Uterus (tissue), 4 donors: ENCODE data around the gene PITRM1. TPM values are rescaled to one million over a fixed set of nuclear protein-coding genes. Genes with fewer than 3 reads are reported as not detected.

Experiments
- DNase-seq, 2 donors: peaks; one replicate each; pipeline ENCODE4 v3.0.0-alpha.2; 2019 to 2020
- H3K27ac ChIP-seq, 2 donors: fragments of 200-600 bp; sonication (generic); 1 replicate in 1 of 2; 2 replicates in 1 of 2; pipeline ENCODE4 v1.5.1; 2016 to 2018
- H3K27me3 ChIP-seq, 2 donors: fragments of 200-600 bp; sonication (generic); one replicate each; pipeline ENCODE4 v1.5.1; 2018 to 2019; ENCODE audit warnings: control low read depth in 1 of 2
- H3K36me3 ChIP-seq, 2 donors: fragments of 200-600 bp; sonication (generic); one replicate each; pipeline ENCODE4 v1.5.1; 2019; ENCODE audit warnings: control low read depth in 1 of 2
- H3K4me1 ChIP-seq, 2 donors: fragments of 200-600 bp; sonication (generic); one replicate each; pipeline ENCODE4 v1.5.1; 2018 to 2019; ENCODE audit warnings: control low read depth in 1 of 2
- H3K4me3 ChIP-seq, 2 donors: fragments of 200-600 bp; sonication (generic); 1 replicate in 1 of 2; 2 replicates in 1 of 2; pipeline ENCODE4 v1.5.1; 2018 to 2019; ENCODE audit warnings: mild to moderate bottlenecking in 1 of 2
- H3K9me3 ChIP-seq, 2 donors: fragments of 200-600 bp; sonication (generic); one replicate each; pipeline ENCODE4 v1.5.1; 2019; ENCODE audit warnings: control low read depth in 1 of 2
- CTCF ChIP-seq, 4 experiments: fragments of 200-600 bp in 2 of 4; fragments of 450-650 bp in 2 of 4; sonication (generic) in 2 of 4; IDR thresholded peaks; one replicate each; pipeline ENCODE4 v1.5.1; 2016 to 2019; ENCODE audit warnings: antibody characterized with exemption in 4 of 4, mild to moderate bottlenecking in 2 of 4, moderate library complexity in 1 of 4
- POLR2A ChIP-seq, 2 donors: fragments of 450-650 bp; IDR thresholded peaks; one replicate each; pipeline ENCODE4 v1.6.1; 2016; ENCODE audit warnings: antibody characterized with exemption in 2 of 2, mild to moderate bottlenecking in 1 of 2, moderate library complexity in 1 of 2
- intact Hi-C: fragments of 100-400 bp; cut with DNase I; formaldehyde crosslinking; loops from one replicate; pipeline ENCODE4 v1.15.1; 2023; ENCODE audit warnings: low total_unique reads
- total RNA-seq, 4 donors: library from RNA; depleted of rRNA in 3 of 4; stranded (reverse); fragments of >200 nt in 3 of 4; gene quantifications; one replicate each; pipeline versions ENCODE4 v1.1.0 to v1.2.4, GENCODE V29; 2014 to 2023
- donor health status: DM: yes; HTN: yes; CAD: no.

The PITRM1 gene
- total RNA-seq, 4 donors from 2014 or later: 37.4 to 100.0 (median 51.4) TPM

GRCh38 chr10:3154666-3155065, 17.9 kb downstream of the PITRM1 start:
- H3K27ac ChIP-seq: no peak overlapping the region
- TF ChIP-seq POLR2A (IDR thresholded peaks at IDR 0.05): no peak
- TF ChIP-seq CTCF (IDR thresholded peaks at IDR 0.05): no peak
- DNase-seq: no peak
- H3K27me3 ChIP-seq: no peaks in the 10 kb centered on the region
- no peaks in the 10 kb centered on the region for H3K9me3 ChIP-seq
- no peak overlapping the region for H3K4me3 ChIP-seq
- H3K36me3 ChIP-seq: no peaks in the 10 kb centered on the region
- intact Hi-C loops: no loop called here
- H3K4me1 ChIP-seq: no peaks in the 10 kb centered on the region

- H3K36me3 ChIP-seq: no peaks in the 10 kb centered on the region
- intact Hi-C loops: no loop called here
- no peak for TF ChIP-seq CTCF (IDR thresholded peaks at IDR 0.05)
- no peak for TF ChIP-seq POLR2A (IDR thresholded peaks at IDR 0.05)
Measured at GRCh38 chr10:3152566-3152935, 20.0 kb downstream of the PITRM1 start.

GRCh38 chr10:3151889-3152565, 20.6 kb downstream of the PITRM1 start:
- TF ChIP-seq CTCF (IDR thresholded peaks at IDR 0.05): no peak
- TF ChIP-seq POLR2A (IDR thresholded peaks at IDR 0.05): no peak
- Histone ChIP-seq H3K4me3 (no peak overlapping the region), H3K4me1 (no peaks in the 10 kb centered on the region), H3K27me3 (no peaks in the 10 kb centered on the region), H3K9me3 (no peaks in the 10 kb centered on the region), H3K36me3 (no peaks in the 10 kb centered on the region), H3K27ac (no peak overlapping the region)
- intact Hi-C loops: no loop called here
- DNase-seq: no peak

More at GRCh38 chr10:3152566-3152935, 20.0 kb downstream of the PITRM1 start:
- H3K4me3 ChIP-seq: no peak overlapping the region
- no peaks in the 10 kb centered on the region for H3K9me3 ChIP-seq
- DNase-seq: no peak
- no peaks in the 10 kb centered on the region for H3K27me3 ChIP-seq
- no peaks in the 10 kb centered on the region for H3K4me1 ChIP-seq
- H3K27ac ChIP-seq: no peak overlapping the region

GRCh38 chr10:3150961-3151360, 21.6 kb downstream of the PITRM1 start:
- no peaks in the 10 kb centered on the region for H3K36me3 ChIP-seq
- DNase-seq: no peak
- no peaks in the 10 kb centered on the region for H3K9me3 ChIP-seq
- no peaks in the 10 kb centered on the region for H3K27me3 ChIP-seq
- TF ChIP-seq CTCF (IDR thresholded peaks at IDR 0.05) (no peak), POLR2A (IDR thresholded peaks at IDR 0.05) (no peak)
- H3K4me3 ChIP-seq: no peak overlapping the region
- H3K27ac ChIP-seq: no peak overlapping the region
- intact Hi-C loops: no loop called here
- no peaks in the 10 kb centered on the region for H3K4me1 ChIP-seq

GRCh38 chr10:3150366-3150765, 22.2 kb downstream of the PITRM1 start:
- TF ChIP-seq CTCF (IDR thresholded peaks at IDR 0.05) (no peak), POLR2A (IDR thresholded peaks at IDR 0.05) (no peak)

More at GRCh38 chr10:3150366-3150765, 22.2 kb downstream of the PITRM1 start:
- intact Hi-C loops: no loop called here
- Histone ChIP-seq H3K4me3 (no peak overlapping the region), H3K4me1 (no peaks in the 10 kb centered on the region), H3K27me3 (no peaks in the 10 kb centered on the region), H3K9me3 (no peaks in the 10 kb centered on the region), H3K36me3 (no peaks in the 10 kb centered on the region), H3K27ac (no peak overlapping the region)
- no peak for DNase-seq
